Kidney epithelial cell (primary cell): Measurements from ENCODE around the gene ZNF585A. TPM values are rescaled to one million over a fixed set of nuclear protein-coding genes. Genes with fewer than 3 reads are reported as not detected.
"Not testable (repeated sequence)": the region's sequence is repeated elsewhere in the genome, so short reads cannot be mapped to it uniquely, and the experiment has no call there.

Experiments used
- DNase-seq: peaks from one replicate; pipeline ENCODE4 v3.0.0-alpha.2; 2010; ENCODE audit warnings: low read depth
- H3K27me3 ChIP-seq: 2 replicates; pipeline ENCODE4 v1.6.0; 2011; ENCODE audit warnings: low read length; ENCODE audit not compliant: control insufficient read depth, insufficient read depth
- H3K36me3 ChIP-seq: 2 replicates; pipeline ENCODE4 v1.5.1; 2011; ENCODE audit warnings: low read length; ENCODE audit not compliant: control insufficient read depth, insufficient read depth
- H3K4me3 ChIP-seq: 2 replicates; pipeline ENCODE4 v1.5.1; 2011; ENCODE audit warnings: low read depth, mild to moderate bottlenecking, control low read depth, low read length
- CTCF ChIP-seq: IDR thresholded peaks from 2 replicates; pipeline ENCODE4 v1.5.1; 2011; ENCODE audit warnings: mild to moderate bottlenecking, moderate library complexity, low read length, control low read depth, inconsistent platforms; ENCODE audit not compliant: insufficient read depth, poor library complexity, severe bottlenecking
- total RNA-seq: library from RNA; depleted of rRNA; stranded (reverse); fragments of >200 nt; gene quantifications from 2 replicates; pipeline ENCODE4 v1.2.3, GENCODE V29; 2015

The ZNF585A gene
- total RNA-seq, 1 donor from 2014 or later: 14.0 TPM

DNA sequence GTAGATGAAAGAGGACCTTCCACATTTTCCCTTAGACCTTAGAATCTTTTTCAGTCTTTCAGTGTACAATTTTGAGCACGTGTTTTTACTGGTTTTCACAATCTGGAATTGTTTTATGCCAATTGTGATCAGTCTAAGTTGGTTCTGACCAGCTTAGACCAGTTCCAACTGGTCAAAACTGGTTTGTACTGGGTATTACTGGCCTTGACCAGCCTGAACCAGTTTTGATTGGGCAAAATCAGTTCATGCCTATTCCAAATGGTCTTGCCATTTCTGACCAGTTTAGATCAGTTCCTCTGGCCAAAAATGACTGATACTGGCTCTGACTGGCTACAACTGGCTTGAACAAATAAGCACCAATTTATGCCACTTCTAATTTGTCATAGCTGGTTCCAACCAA, 36.4 kb downstream of the ZNF585A start:
- TF ChIP-seq CTCF: no peak
- Histone ChIP-seq H3K27me3 (no peaks in the 10 kb centered on the region), H3K36me3 (no peaks in the 10 kb centered on the region), H3K4me3 (no peak overlapping the region)
- DNase-seq: no peak

DNA sequence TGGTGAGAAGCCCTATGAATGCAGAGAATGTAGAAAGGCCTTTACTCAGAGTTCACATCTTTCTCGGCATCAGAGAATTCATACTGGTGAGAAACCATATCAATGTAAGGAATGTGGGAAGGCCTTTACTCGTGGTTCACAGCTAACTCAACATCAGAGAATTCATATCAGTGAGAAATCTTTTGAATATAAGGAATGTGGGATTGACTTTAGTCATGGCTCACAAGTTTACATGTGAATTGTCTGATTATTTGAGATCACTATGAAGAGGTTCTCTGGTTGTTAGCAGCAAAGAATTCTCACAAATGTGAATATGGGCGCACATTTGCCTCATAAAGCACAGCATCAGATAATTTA, 43.7 kb downstream of the ZNF585A start:
- Histone ChIP-seq H3K4me3 (no peak overlapping the region), H3K36me3 (no peaks in the 10 kb centered on the region), H3K27me3 (no peaks in the 10 kb centered on the region)
- DNase-seq: no peak
- TF ChIP-seq CTCF: no peak

- no peak overlapping the region for H3K4me3 ChIP-seq
- DNase-seq: no peak
- H3K36me3 ChIP-seq: no peaks in the 10 kb centered on the region
- TF ChIP-seq CTCF: no peak
- H3K27me3 ChIP-seq: no peaks in the 10 kb centered on the region
Measured at GRCh38 chr19:37127999-37128820, 44.3 kb downstream of the ZNF585A start.

DNA sequence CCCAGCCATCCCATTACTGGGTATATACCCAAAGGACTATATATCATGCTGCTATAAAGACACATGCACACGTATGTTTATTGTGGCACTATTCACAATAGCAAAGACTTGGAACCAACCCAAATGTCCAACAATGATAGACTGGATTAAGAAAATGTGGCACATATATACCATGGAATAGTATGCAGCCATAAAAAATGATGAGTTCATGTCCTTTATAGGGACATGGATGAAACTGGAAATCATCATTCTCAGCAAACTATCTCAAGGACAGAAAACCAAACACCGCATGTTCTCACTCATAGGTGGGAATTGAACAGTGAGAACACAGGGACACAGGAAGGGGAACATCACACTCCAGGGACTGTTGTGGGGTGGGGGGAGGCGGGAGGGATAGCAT, 50.4 kb downstream of the ZNF585A start:
- H3K27me3 ChIP-seq, H3K4me3 ChIP-seq, H3K36me3 ChIP-seq, DNase-seq: not testable (repeated sequence)

GRCh38 chr19:37114001-37114400, 58.5 kb downstream of the ZNF585A start:
- peak; percentile 8 for TF ChIP-seq CTCF
- no peaks in the 10 kb centered on the region for H3K27me3 ChIP-seq
- no peak for DNase-seq
- no peak overlapping the region for H3K4me3 ChIP-seq
- H3K36me3 ChIP-seq: no peaks in the 10 kb centered on the region

DNA sequence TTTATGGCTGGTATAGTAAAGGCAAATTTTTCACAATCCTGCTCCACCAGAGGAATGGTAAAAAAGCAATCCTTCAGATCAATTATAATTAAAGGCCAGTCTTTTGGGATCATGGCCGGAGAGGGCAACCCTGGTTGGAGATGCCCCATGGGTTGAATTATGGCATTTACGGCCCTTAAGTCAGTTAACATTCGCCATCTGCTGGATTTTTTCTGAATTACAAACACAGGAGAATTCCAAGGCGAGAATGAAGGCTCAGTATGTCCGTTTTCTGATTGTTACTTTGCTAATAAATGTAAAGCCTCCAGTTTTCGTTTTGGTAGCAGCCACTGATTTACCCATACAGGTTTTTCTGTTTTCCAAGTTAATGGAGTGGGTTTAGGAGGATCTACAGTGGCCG, 60.7 kb downstream of the ZNF585A start:
- TF ChIP-seq CTCF: peak; percentile 2
- not testable (repeated sequence) for H3K4me3 ChIP-seq, H3K27me3 ChIP-seq, H3K36me3 ChIP-seq, DNase-seq

- H3K4me3 ChIP-seq, DNase-seq, H3K36me3 ChIP-seq, H3K27me3 ChIP-seq: not testable (repeated sequence)
Measured at GRCh38 chr19:37104135-37104534, 68.4 kb downstream of the ZNF585A start.
